GM19438 (cell line): ENCODE data around the gene ANKS1A.
"Not testable (repeated sequence)": the region's sequence is repeated elsewhere in the genome, so short reads cannot be mapped to it uniquely, and the experiment has no call there.

ENCODE experiments used
- ATAC-seq: cut with Tn5 transposase; IDR thresholded peaks from one replicate; pipeline ENCODE4 v1.9.1; 2021; ENCODE audit warnings: low read depth; ENCODE audit not compliant: unreplicated experiment

Gene ANKS1A

GRCh38 chr6:34888874-34889555 is at the start of gene ANKS1A:
TSS of gene ANKS1A (plus strand) at chr6:34889255. CDS start at chr6:34889403, 148 bp downstream.
- ATAC-seq = peak; percentile 51

GRCh38 chr6:34839666-34840352 is 49.2 kb upstream of the ANKS1A start:
- no peak for ATAC-seq

- ATAC-seq = not testable (repeated sequence)
Measured at GRCh38 chr6:34849066-34849465, 40.0 kb upstream of the ANKS1A start.

- ATAC-seq = no peak
Measured at GRCh38 chr6:34851361-34851760, 37.7 kb upstream of the ANKS1A start.

GRCh38 chr6:34852406-34853085 is 36.5 kb upstream of the ANKS1A start:
- no peak for ATAC-seq

- no peak for ATAC-seq
Measured at GRCh38 chr6:34855463-34855862, 33.6 kb upstream of the ANKS1A start.

GRCh38 chr6:34858681-34859080 is 30.4 kb upstream of the ANKS1A start:
- ATAC-seq = no peak

GRCh38 chr6:34859951-34860350 is 29.1 kb upstream of the ANKS1A start:
- no peak for ATAC-seq

GRCh38 chr6:34860776-34861175 is 28.3 kb upstream of the ANKS1A start:
- no peak for ATAC-seq

GRCh38 chr6:34864007-34864406 is 25.0 kb upstream of the ANKS1A start:
- ATAC-seq = no peak

GRCh38 chr6:34865107-34865506 is 23.9 kb upstream of the ANKS1A start:
- ATAC-seq = no peak

GRCh38 chr6:34866509-34866908 is 22.5 kb upstream of the ANKS1A start:
- no peak for ATAC-seq

- ATAC-seq = no peak
Measured at GRCh38 chr6:34867484-34867883, 21.6 kb upstream of the ANKS1A start.

GRCh38 chr6:34871853-34872252 is 17.2 kb upstream of the ANKS1A start:
- no peak for ATAC-seq

GRCh38 chr6:34872332-34872731 is 16.7 kb upstream of the ANKS1A start:
- no peak for ATAC-seq

- no peak for ATAC-seq
Measured at GRCh38 chr6:34875292-34876213, 13.5 kb upstream of the ANKS1A start.

GRCh38 chr6:34876472-34876871 is 12.6 kb upstream of the ANKS1A start:
- ATAC-seq = no peak

GRCh38 chr6:34877259-34877658 is 11.8 kb upstream of the ANKS1A start:
- no peak for ATAC-seq

- no peak for ATAC-seq
Measured at GRCh38 chr6:34877869-34878485, 11.1 kb upstream of the ANKS1A start.

GRCh38 chr6:34884073-34884472 is 5.0 kb upstream of the ANKS1A start:
- ATAC-seq = not testable (repeated sequence)
